Pancreas (tissue), 10 donors: ENCODE results near the gene OR1F1. TPM values are rescaled to one million over a fixed set of nuclear protein-coding genes. Genes with fewer than 3 reads are reported as not detected.
"Not testable (repeated sequence)": the region's sequence is repeated elsewhere in the genome, so short reads cannot be mapped to it uniquely, and the experiment has no call there.

Source experiments
- ATAC-seq, 4 donors: fragments of 200-7000 bp; cut with Tn5 transposase; one replicate each; pipeline versions ENCODE4 v1.8.0 to v1.9.1; 2020; ENCODE audit warnings: mild to moderate bottlenecking in 4 of 4, moderate library complexity in 4 of 4
- DNase-seq, 6 donors: peaks; one replicate each; pipeline ENCODE4 v3.0.0-alpha.2; 2020
- FAIRE-seq: peaks from 2 replicates; lab custom pipeline; 2012; peaks lifted over from hg19 to GRCh38; lab: Jason Lieb, UNC
- H3K27ac ChIP-seq, 4 donors: fragments of 200-600 bp; sonication (generic); 1 replicate in 3 of 4; 2 replicates in 1 of 4; pipeline versions ENCODE4 v1.5.0 to v1.8.0; 2020
- H3K27me3 ChIP-seq, 4 donors: fragments of 200-600 bp; one replicate each; pipeline ENCODE4 v1.8.0; 2021
- H3K36me3 ChIP-seq, 3 donors: fragments of 200-600 bp; sonication (generic) in 1 of 3; one replicate each; pipeline versions ENCODE4 v1.5.0 to v1.8.0; 2020 to 2021
- H3K4me1 ChIP-seq, 3 donors: fragments of 200-600 bp; one replicate each; pipeline ENCODE4 v1.8.0; 2021
- H3K4me3 ChIP-seq, 4 donors: fragments of 200-600 bp; sonication (generic) in 2 of 4; one replicate each; pipeline versions ENCODE4 v1.5.0 to v1.8.0; 2020 to 2021
- H3K9me3 ChIP-seq, 4 donors: fragments of 200-600 bp; one replicate each; pipeline ENCODE4 v1.8.0; 2021
- WGBS, 2 donors: extraction: QIAGEN DNeasy Blood & Tissue Kit; methylation state at CpG; one replicate each; pipeline ENCODE4 v1.1.7; 2013; 5-methylcytosine and 5-hydroxymethylcytosine counted together
- intact Hi-C, 3 donors: fragments of 100-400 bp; cut with DNase I; formaldehyde crosslinking; loops; one replicate each; pipeline versions ENCODE4 v1.11.1 to v1.14.2; 2022
- polyA plus RNA-seq, 2 donors: library from polyadenylated mRNA; stranded (reverse); fragments of 200-250 nt; gene quantifications; one replicate each; pipeline ENCODE4 v1.2.3, GENCODE V29; 2013
- total RNA-seq, 6 donors: library from RNA; stranded (reverse); fragmentation: NEBNext Ultra II Directional in 4 of 6; extraction: Animal tissue kit (Norgen Biotek cat#: 25700) in 4 of 6; gene quantifications; one replicate each; pipeline versions ENCODE4 v1.2.1 to v1.2.4, GENCODE V29; 2021 to 2023
- TF ChIP-seq, protein P1 (sequence below), 4 donors: fragments of 200-600 bp; sonication (generic) in 3 of 4; IDR thresholded peaks; one replicate each; pipeline versions ENCODE4 v1.5.0 to v1.8.0; 2021; ENCODE audit warnings: antibody characterized with exemption in 4 of 4
- donor health status: healthy with polysubstance abuse.
- donor health status: DM: no; HTN: no; CAD: no; lungs with moderate emphysema.
- donor health status: DM: no; HTN: no; CAD: no.
- donor health status: control.
- donor health status: control.
- donor health status: Bipolar disorder and iron deficiency.
- donor health status: DM: yes; HTN: yes; CAD: no.
- donor health status: DM: no; HTN: no; CAD: no.
- donor health status: DM: no; HTN: no; CAD: no.
- donor health status: DM: yes; HTN: yes; CAD: no.

OR1F1 gene
- total and polyA plus RNA-seq, 8 donors = not detected

DNA sequence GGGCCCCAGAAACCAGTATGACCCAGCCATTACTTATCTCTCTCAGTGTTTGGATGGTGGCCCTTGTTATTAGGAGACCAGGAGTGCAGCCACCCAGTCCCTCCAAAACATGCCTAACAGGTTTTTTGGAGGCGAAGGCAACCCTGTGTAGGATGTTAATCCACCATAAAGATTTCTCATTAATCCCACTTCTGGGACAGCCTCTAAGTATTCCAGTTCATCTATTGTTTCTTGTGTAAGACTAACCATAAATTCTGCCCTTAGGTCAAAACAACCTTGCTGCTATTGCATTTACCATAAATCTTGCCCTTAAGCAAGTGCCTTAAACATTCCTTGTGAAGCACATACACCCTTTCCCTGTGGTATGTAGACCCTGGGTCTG, 21.5 kb upstream of the OR1F1 start:
- H3K27ac ChIP-seq = no peak overlapping the region
- ATAC-seq (no peak), FAIRE-seq (no peak), DNase-seq (no peak)
- intact Hi-C loops = loop anchor here in 1 of 3 donors (10.0 kb wide), 1 partner anchor 72 kb away; the partner anchor contains the start of gene ZSCAN10
- no peaks in the 10 kb centered on the region for H3K36me3 ChIP-seq
- peaks cover 0 to 4% (median 3%) of the 10 kb centered on the region in 3 donors for H3K4me1 ChIP-seq
- no peak overlapping the region for H3K4me3 ChIP-seq
- no peaks in the 10 kb centered on the region for H3K9me3 ChIP-seq
- TF ChIP-seq, protein P1, sequence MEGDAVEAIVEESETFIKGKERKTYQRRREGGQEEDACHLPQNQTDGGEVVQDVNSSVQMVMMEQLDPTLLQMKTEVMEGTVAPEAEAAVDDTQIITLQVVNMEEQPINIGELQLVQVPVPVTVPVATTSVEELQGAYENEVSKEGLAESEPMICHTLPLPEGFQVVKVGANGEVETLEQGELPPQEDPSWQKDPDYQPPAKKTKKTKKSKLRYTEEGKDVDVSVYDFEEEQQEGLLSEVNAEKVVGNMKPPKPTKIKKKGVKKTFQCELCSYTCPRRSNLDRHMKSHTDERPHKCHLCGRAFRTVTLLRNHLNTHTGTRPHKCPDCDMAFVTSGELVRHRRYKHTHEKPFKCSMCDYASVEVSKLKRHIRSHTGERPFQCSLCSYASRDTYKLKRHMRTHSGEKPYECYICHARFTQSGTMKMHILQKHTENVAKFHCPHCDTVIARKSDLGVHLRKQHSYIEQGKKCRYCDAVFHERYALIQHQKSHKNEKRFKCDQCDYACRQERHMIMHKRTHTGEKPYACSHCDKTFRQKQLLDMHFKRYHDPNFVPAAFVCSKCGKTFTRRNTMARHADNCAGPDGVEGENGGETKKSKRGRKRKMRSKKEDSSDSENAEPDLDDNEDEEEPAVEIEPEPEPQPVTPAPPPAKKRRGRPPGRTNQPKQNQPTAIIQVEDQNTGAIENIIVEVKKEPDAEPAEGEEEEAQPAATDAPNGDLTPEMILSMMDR (IDR thresholded peaks at IDR 0.05) = no peak
- H3K27me3 ChIP-seq = peaks cover 0 to 22% (median 6%) of the 10 kb centered on the region in 4 donors
- WGBS, 2 donors = 5 to 9% methylated on average over 1 of the region's 1 CpG

DNA sequence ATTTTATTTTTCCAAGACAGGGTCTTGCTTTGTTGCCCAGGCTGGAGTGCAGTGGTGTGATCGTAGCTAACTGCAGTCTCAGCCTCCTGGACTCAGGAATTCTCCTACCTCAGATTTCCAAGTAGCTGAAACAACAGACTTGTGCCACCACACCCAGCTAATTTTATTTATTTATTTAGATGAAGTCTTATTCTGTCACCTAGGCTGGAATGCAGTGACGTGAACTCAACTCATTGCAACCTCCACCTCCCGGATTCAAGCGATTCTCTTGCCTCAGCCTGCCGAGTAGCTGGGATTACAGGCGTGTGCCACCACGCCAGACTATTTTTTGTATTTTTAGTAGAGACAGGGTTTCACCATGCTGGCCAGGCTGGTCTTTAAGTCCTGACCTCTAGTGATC, 19.3 kb upstream of the OR1F1 start:
- intact Hi-C loops = loop anchor here in 1 of 3 donors (10.0 kb wide), 1 partner anchor 74 kb away; the partner anchor contains the start of gene ZSCAN10
- H3K27me3 ChIP-seq = peaks cover 0 to 36% (median 8%) of the 10 kb centered on the region in 4 donors
- H3K9me3 ChIP-seq, H3K27ac ChIP-seq, H3K36me3 ChIP-seq, FAIRE-seq, ATAC-seq, H3K4me3 ChIP-seq, H3K4me1 ChIP-seq, DNase-seq: not testable (repeated sequence)
- WGBS, 2 donors = 61 to 68% methylated on average over 7 of the region's 7 CpGs

DNA sequence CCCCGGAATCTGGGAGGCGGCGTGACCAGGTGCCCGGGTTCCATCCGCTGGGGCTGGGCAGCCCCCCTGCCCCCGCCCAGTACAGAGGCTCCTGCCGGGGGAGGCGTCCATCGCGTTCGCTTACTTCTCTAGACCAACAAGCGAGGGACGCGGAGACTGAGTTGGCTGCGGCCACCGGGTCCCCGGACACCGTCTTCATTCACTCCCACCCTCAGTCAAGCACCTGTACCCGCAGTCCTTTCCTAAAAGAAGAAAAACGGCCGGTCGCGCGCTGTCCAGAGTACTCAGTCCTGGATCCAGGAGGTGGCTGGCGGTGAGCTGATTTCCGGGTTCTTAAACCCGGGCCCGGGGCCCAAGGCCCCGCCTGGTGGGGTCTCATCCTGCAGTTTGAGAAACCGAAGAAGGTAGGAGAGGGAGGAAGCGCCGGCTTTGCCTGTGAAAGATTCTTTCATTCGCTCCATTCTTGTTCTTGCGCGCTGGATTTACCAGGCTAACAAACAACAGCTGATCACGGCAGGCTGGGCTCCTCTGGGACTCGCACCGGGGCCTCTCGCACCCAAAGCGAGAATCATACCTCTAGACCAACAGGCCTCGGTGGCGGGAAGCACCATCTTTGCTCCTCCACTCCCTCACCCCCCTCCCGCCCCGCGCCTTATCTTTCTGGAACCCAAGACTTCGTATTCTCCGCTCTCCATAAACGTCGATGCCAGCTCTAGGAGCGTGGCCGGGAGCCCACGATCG, 17.4 kb upstream of the OR1F1 start:
- DNase-seq = peak in 1 of 6 donors; percentile 23
- no peaks in the 10 kb centered on the region for H3K36me3 ChIP-seq
- ATAC-seq = peak; percentile 57 to 75 (median 69)

DNA sequence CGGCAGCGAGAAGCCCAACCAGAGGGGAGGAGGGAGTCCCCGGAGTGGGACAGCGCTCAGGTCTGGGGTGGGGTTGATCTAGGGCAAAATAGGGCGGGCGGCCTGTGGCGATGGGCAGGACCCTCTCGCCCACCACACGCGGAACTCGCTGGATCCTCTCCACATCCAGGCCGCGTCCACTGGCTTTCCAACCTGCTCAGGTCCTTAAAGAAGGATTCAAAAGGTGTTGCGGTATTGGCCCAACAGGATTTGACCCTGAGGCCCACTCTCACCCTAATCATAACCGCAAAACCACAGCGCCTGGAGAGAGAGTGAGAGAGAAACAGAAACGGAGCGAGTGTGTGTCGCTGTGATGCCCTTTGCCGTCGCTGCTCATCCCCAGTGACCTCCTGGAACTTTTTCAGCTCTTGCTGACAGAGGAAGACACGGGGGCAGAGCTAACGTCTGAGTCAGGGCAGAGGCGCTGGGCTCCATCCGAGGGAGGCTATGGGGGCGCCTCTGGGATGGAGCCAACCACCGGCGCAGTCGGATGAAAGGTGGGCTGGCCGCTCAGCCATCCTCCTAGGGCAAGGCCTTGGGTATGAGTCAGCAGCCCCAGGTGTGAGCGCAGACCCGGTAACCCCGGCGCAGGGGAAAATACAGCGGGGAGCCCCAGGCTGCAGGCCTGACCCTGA, 16.7 kb upstream of the OR1F1 start:
- Histone ChIP-seq H3K4me1 (peaks cover 0 to 4% (median 3%) of the 10 kb centered on the region in 3 donors), H3K9me3 (no peaks in the 10 kb centered on the region), H3K4me3 (peak overlapping the region in 1 of 4 donors; percentile 39), H3K27me3 (peaks cover 0 to 61% (median 12%) of the 10 kb centered on the region in 4 donors), H3K27ac (no peak overlapping the region), H3K36me3 (no peaks in the 10 kb centered on the region)
- intact Hi-C loops = no loop called here
- FAIRE-seq = no peak
- WGBS, 2 donors = 13% methylated on average over 33 to 35 of the region's 35 CpGs
- TF ChIP-seq, protein P1 (IDR thresholded peaks at IDR 0.05) = no peak
- DNase-seq = no peak
- peak; percentile 20 to 38 (median 27) for ATAC-seq

More for the DNA sequence above, 17.4 kb upstream of the OR1F1 start:
- no peak overlapping the region for H3K27ac ChIP-seq
- H3K27me3 ChIP-seq = peaks cover 0 to 55% (median 12%) of the 10 kb centered on the region in 4 donors
- WGBS, 2 donors = 2% methylated on average over 37 to 53 of the region's 53 CpGs
- peaks cover 0 to 4% (median 3%) of the 10 kb centered on the region in 3 donors for H3K4me1 ChIP-seq
- intact Hi-C loops = no loop called here
- TF ChIP-seq, protein P1 (IDR thresholded peaks at IDR 0.05) = no peak
- no peak for FAIRE-seq
- H3K4me3 ChIP-seq = peak overlapping the region in 2 of 4 donors; percentile 17 to 39
- H3K9me3 ChIP-seq = no peaks in the 10 kb centered on the region

DNA sequence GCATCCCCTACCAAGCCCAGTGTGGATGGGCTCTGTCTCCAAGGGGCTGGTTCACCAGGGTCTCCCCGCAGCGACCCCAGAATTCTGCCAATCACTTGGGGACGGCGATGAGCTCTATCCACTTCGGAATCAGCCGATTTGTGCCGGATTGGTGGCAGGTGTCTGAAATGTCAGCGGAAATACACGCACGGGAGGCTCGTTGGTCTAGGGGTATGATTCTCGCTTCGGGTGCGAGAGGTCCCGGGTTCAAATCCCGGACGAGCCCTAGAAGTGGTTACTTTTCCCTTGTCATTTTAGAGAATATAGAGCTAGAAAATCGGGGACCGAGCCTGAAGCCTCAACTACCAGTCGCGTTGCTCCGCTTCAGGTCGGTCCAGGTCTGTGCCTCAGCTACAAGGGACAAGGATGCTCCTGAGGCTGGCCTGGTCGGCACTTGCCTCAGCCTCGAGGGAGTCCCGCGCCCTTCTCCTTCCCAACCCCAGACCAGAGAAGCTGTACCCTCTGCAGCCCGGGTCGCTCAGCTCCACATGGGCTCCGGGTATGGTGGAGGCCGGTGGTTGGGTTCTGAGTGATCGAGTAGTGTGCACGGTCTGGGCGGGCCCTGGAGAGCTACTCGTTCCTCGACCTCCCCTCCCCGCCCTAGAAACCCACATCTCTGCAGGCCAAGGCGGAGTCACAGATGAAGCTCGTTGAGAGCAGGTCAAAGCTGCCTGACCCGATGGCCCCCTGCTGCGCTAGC, 16.0 kb upstream of the OR1F1 start:
- FAIRE-seq (no peak), ATAC-seq (no peak), DNase-seq (no peak)
- no peak overlapping the region for H3K4me3 ChIP-seq
- peaks cover 0 to 68% (median 12%) of the 10 kb centered on the region in 4 donors for H3K27me3 ChIP-seq
- intact Hi-C loops = no loop called here
- 10 to 12% methylated on average over 41 of the region's 41 CpGs for WGBS, 2 donors
- H3K9me3 ChIP-seq = no peaks in the 10 kb centered on the region
- no peak overlapping the region for H3K27ac ChIP-seq
- H3K4me1 ChIP-seq = peaks cover 0 to 4% (median 3%) of the 10 kb centered on the region in 3 donors
- TF ChIP-seq, protein P1 (IDR thresholded peaks at IDR 0.05) = no peak
- H3K36me3 ChIP-seq = no peaks in the 10 kb centered on the region
